Colonic mucosa (tissue), 4 donors: Measurements from ENCODE around the gene CALD1. TPM values are rescaled to one million over a fixed set of nuclear protein-coding genes. Genes with fewer than 3 reads are reported as not detected.

Source experiments
- DNase-seq: peaks from one replicate; pipeline ENCODE4 v3.0.0-alpha.2; 2020
- H3K27ac ChIP-seq: fragments of 200-600 bp; one replicate; pipeline ENCODE4 v1.8.0; 2021
- H3K27me3 ChIP-seq: fragments of 200-600 bp; one replicate; pipeline ENCODE4 v1.8.0; 2021
- H3K36me3 ChIP-seq: fragments of 200-600 bp; one replicate; pipeline ENCODE4 v1.8.0; 2021
- H3K4me1 ChIP-seq: fragments of 200-600 bp; one replicate; pipeline ENCODE4 v1.8.0; 2021; ENCODE audit warnings: mild to moderate bottlenecking
- H3K4me3 ChIP-seq: fragments of 200-600 bp; one replicate; pipeline ENCODE4 v1.8.0; 2021
- H3K9ac ChIP-seq, 2 donors: one replicate each; pipeline ENCODE4 v1.7.0; 2013; ENCODE audit warnings: control low read depth in 2 of 2, low read depth in 2 of 2, low read length in 2 of 2
- H3K9me3 ChIP-seq: fragments of 200-600 bp; one replicate; pipeline ENCODE4 v1.8.0; 2021
- intact Hi-C: fragments of 100-400 bp; cut with DNase I; formaldehyde crosslinking; loops from one replicate; pipeline ENCODE4 v1.14.1; 2022
- total RNA-seq, 2 donors: library from RNA; stranded (reverse); fragmentation: NEBNext Ultra II Directional in 1 of 2; extraction: Animal tissue kit (Norgen Biotek cat#: 25700) in 1 of 2; gene quantifications; one replicate each; pipeline ENCODE4 v1.2.1, GENCODE V29; 2021
- TF ChIP-seq, protein P1 (sequence below): fragments of 200-600 bp; IDR thresholded peaks from one replicate; pipeline ENCODE4 v1.8.0; 2022; ENCODE audit warnings: antibody characterized with exemption, mild to moderate bottlenecking
- donor health status: healthy.
- donor health status: DM: no; HTN: no; CAD: no.
- donor health status: DM: no; HTN: no; CAD: no.

CALD1 gene
- total RNA-seq, 2 donors from 2014 or later: 27.4 to 193 TPM

DNA sequence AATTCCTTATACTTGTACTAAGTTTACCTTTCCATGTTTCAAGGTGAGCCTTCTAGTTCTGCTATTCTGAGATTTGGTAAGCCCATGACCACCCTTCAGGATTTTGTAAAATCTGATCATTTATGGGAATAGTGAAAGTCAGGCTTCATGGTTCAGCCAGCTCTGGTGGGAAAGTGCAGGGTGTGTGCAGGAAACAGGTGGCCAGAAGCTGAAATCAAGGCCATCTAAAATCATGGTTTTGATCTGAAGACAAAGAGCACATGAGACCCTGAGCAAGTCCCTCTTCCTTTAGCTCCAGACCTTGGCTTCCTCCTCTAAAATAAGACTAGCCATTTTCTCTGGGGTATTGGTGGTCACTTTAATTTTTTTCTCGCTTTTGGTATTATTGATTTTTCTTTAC, 91.3 kb downstream of the CALD1 start:
- intact Hi-C loops: no loop called here
- Histone ChIP-seq H3K4me3 (no peak overlapping the region), H3K36me3 (no peaks in the 10 kb centered on the region), H3K27ac (no peak overlapping the region), H3K9me3 (no peaks in the 10 kb centered on the region), H3K27me3 (no peaks in the 10 kb centered on the region), H3K9ac (no peak overlapping the region), H3K4me1 (no peaks in the 10 kb centered on the region)
- no peak for DNase-seq
- TF ChIP-seq, protein P1, sequence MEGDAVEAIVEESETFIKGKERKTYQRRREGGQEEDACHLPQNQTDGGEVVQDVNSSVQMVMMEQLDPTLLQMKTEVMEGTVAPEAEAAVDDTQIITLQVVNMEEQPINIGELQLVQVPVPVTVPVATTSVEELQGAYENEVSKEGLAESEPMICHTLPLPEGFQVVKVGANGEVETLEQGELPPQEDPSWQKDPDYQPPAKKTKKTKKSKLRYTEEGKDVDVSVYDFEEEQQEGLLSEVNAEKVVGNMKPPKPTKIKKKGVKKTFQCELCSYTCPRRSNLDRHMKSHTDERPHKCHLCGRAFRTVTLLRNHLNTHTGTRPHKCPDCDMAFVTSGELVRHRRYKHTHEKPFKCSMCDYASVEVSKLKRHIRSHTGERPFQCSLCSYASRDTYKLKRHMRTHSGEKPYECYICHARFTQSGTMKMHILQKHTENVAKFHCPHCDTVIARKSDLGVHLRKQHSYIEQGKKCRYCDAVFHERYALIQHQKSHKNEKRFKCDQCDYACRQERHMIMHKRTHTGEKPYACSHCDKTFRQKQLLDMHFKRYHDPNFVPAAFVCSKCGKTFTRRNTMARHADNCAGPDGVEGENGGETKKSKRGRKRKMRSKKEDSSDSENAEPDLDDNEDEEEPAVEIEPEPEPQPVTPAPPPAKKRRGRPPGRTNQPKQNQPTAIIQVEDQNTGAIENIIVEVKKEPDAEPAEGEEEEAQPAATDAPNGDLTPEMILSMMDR: no peak

DNA sequence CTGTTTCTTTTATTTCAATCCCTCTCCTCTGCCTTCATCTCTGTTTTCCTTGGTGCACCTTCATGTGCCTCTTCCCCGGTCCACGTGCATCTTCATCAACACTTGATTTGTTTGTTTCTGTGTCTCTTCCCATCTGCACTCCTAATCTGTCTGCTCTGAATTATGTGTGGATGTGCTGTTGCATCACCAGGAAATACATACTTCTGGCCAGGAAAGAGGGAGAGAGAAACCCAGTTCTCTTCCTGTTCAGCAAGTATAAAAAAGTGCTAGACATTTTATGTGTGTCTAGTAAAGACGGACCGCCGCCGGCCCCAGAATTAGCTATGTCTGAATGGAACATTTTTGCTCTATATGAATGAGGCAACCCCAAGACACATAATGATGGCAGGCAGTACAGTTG, 93.8 kb downstream of the CALD1 start:
- no peak for DNase-seq
- H3K9ac ChIP-seq: no peak overlapping the region
- TF ChIP-seq, protein P1: no peak
- H3K27ac ChIP-seq: no peak overlapping the region
- no peaks in the 10 kb centered on the region for H3K36me3 ChIP-seq
- intact Hi-C loops: no loop called here
- no peaks in the 10 kb centered on the region for H3K4me1 ChIP-seq
- H3K9me3 ChIP-seq: no peaks in the 10 kb centered on the region
- no peaks in the 10 kb centered on the region for H3K27me3 ChIP-seq
- no peak overlapping the region for H3K4me3 ChIP-seq

DNA sequence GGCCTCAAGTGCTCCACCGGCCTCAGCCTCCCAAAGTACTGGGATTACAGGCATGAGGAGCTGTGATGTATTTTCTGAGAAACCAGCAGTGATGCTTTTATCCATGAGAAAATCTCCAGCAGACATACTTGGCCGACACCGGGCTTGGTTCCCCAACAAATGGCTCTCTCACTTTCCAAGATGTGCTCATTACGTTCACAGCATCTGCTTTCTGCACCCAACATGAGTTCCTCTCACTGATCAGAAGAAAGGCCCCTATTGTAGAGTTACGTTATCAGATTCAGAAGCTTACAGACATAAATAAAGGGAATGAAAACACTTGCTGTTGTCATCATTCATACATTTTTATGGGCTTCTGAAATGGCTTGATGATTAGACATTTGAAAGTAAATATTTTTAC, 95.0 kb downstream of the CALD1 start:
- no peak overlapping the region for H3K27ac ChIP-seq

DNA sequence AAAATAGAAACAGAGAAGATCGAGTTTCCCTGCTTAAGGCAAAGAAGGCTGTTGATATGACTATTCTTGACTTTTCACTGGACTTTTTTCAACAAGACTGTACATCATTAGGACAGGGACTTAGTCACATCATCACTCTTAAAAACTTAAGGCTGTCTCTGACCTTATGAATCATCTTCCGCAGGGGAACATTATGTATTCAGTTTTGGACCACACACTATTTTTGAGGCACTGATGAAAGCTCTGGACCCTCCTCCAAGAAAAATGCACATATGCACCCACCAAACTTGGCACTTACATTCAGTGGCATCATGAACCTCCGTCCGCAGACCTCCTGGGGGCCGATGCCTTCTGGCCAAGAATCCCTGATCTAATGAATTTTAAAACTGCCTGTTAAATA, 96.4 kb downstream of the CALD1 start:
- H3K4me3 ChIP-seq: no peak overlapping the region
- H3K9me3 ChIP-seq: no peaks in the 10 kb centered on the region
- H3K9ac ChIP-seq: no peak overlapping the region
- TF ChIP-seq, protein P1: no peak
- no peaks in the 10 kb centered on the region for H3K4me1 ChIP-seq
- H3K27me3 ChIP-seq: no peaks in the 10 kb centered on the region
- DNase-seq: no peak
- H3K36me3 ChIP-seq: no peaks in the 10 kb centered on the region
- H3K27ac ChIP-seq: no peak overlapping the region
- intact Hi-C loops: no loop called here

More for the DNA sequence above, 95.0 kb downstream of the CALD1 start:
- TF ChIP-seq, protein P1: no peak
- intact Hi-C loops: no loop called here
- Histone ChIP-seq H3K9me3 (no peaks in the 10 kb centered on the region), H3K27me3 (no peaks in the 10 kb centered on the region), H3K4me1 (no peaks in the 10 kb centered on the region), H3K36me3 (no peaks in the 10 kb centered on the region), H3K9ac (no peak overlapping the region), H3K4me3 (no peak overlapping the region)
- no peak for DNase-seq

DNA sequence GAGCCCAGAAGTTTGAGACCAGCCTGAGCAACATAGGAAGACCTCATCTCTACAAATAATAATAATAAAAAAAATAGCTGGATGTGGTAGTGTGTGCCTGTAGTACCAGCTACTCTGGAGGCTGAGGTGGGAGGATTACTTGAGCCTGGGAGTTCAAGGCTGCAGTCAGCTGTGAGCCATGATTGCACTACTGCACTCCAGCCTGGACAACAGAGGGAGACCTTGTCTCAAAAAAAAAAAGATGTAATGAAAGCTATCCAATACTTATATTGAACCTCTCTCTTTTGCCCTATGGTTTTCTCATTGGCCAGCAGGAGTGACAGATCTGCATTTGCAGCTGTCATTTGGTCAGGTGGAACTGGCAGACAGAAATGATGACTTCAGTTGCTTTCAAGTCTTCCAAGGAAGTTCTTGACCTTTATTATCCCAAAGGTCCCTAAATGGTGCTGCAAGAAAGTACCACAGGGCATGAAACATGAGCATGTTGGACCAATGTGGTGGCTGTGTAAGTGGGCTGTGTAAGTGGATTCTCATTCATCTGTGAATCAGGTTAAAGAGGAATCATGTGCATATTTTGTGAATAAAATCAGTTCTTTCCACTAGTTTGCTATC, 99.4 kb downstream of the CALD1 start:
- TF ChIP-seq, protein P1: no peak
- Histone ChIP-seq H3K9me3 (no peaks in the 10 kb centered on the region), H3K9ac (no peak overlapping the region), H3K27ac (no peak overlapping the region), H3K27me3 (no peaks in the 10 kb centered on the region), H3K36me3 (no peaks in the 10 kb centered on the region), H3K4me3 (no peak overlapping the region), H3K4me1 (no peaks in the 10 kb centered on the region)
- intact Hi-C loops: no loop called here
- no peak for DNase-seq
